Measurements from ENCODE around the gene SOCS1.
"Not testable (repeated sequence)": the region's sequence is repeated elsewhere in the genome, so short reads cannot be mapped to it uniquely, and the experiment has no call there.

SOCS1 gene

DNA sequence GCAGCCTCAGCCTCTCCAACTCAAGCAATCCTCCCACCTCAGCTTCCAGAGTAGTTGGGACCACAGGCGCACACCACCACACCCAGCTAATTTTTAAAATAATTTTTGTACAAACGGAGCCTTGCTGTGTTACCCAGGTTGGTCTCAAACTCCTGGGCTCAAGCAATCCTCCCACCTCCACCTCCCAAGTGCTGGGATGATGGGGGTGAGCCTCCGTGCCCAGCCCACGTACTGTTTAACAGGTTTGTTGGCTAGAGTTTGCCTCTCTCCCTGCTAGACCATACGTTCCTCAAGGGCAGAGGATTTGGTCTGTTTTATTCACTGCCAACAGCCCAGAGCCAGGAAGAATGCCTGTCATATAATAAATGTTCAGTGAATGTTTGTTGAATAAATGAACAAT lies 26.6 kb downstream of the SOCS1 start:
- in situ Hi-C loops (cut with MboI; ENCODE audit: low sequenced_read_pairs) = no loop called here

GRCh38 chr16:11225677-11226549 lies 30.1 kb downstream of the SOCS1 start:
- in situ Hi-C loops (cut with MboI; ENCODE audit: low sequenced_read_pairs) = no loop called here

DNA sequence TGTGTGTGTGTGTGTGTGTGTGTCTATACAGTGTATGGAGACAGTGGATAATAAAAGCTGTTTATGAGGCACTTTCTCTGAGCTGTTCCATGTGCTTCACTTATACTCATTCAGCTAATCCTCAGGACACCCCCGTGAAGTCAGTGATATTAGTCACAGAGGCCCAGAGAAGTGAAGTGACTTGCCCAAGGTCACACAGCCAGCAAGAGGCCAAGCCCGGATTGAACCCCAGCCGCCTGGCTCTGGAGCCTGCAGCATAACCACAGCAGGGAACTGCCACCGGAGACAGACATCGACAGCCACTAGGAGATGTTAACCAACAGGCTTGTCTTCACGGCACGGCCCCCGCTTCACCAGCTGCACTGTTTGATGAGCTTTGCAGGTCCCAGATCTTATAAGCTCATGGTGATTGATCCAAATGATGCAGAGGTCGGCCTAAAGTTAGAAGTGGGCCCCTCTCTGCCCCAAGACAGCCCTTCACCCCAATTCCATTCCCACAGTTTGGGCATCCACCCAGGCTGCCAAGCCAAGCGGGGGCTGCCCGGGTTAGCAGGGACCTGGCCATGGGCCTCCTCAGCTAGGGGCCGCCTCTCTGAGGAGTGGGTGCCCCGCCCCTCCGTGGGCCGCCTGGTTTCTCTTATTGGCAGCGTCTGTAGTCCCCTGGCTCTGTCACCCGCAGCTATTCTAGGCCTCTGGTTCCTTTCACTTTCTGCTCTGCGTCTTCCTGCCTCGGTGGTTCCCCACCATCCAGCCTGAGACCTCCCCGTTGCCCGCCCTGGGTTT lies 30.9 kb downstream of the SOCS1 start:
- in situ Hi-C loops (cut with MboI; ENCODE audit: low sequenced_read_pairs) = no loop called here

DNA sequence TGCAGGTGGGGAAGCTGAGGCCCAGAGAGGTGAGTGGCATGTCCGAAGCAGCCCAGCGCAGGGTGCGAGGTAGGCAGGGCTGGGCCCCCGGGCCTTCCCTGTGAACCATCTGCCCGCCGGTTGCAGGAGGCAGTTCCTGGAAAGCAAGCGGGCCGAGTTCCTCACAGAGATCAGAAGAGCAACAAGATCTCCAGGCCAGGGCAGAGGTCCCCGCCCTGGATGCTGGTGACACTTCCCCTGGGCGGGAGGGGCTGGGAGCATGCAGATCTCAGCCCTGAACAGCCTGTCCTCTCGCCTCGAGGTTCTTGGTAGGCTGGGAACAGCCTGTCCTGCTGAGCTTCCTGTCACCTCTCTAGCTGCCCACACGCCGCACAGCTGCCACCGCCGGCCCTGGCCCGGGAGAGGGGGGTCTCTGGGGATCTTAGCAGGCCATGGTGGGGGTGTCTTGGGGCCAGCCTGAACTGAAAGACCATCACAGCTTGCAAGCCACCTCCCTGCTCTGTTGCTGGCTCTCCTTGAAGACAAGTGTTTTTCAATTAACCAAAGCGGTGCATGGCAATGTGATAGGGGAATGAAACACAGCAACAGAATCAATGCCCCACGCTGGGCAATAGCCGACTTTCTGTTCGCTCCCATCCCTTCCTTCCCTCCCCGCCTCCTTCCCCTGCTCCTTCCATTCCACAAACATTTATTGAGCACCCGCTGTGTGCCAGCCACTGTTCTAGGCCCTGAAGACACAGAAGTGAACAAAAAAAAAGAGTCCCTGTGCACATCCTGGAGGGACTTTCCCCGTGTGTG lies 31.7 kb downstream of the SOCS1 start:
- in situ Hi-C loops (cut with MboI; ENCODE audit: low sequenced_read_pairs) = no loop called here

GRCh38 chr16:11220507-11220906 lies 35.5 kb downstream of the SOCS1 start:
- in situ Hi-C loops (cut with MboI; ENCODE audit: low sequenced_read_pairs) = not testable (repeated sequence)

GRCh38 chr16:11219178-11219577 lies 36.8 kb downstream of the SOCS1 start:
- in situ Hi-C loops (cut with MboI; ENCODE audit: low sequenced_read_pairs) = no loop called here

DNA sequence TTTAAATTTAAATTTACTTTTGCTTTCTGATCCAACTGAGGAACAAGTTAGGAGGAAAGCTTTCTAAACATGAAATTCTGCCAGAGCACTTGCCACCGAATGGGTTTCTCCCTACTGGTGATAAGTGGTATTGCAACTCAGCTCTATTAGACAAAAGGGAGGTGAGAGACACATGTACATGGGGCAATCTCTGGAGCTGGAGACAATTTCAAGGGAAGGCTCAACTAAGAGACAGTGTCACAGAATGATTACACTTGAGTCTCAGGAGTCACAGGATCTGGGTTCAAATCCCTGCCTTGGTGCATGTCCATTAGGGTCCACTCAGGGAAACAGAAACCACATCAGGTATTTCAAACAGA lies 37.4 kb downstream of the SOCS1 start:
- in situ Hi-C loops (cut with MboI; ENCODE audit: low sequenced_read_pairs) = no loop called here

DNA sequence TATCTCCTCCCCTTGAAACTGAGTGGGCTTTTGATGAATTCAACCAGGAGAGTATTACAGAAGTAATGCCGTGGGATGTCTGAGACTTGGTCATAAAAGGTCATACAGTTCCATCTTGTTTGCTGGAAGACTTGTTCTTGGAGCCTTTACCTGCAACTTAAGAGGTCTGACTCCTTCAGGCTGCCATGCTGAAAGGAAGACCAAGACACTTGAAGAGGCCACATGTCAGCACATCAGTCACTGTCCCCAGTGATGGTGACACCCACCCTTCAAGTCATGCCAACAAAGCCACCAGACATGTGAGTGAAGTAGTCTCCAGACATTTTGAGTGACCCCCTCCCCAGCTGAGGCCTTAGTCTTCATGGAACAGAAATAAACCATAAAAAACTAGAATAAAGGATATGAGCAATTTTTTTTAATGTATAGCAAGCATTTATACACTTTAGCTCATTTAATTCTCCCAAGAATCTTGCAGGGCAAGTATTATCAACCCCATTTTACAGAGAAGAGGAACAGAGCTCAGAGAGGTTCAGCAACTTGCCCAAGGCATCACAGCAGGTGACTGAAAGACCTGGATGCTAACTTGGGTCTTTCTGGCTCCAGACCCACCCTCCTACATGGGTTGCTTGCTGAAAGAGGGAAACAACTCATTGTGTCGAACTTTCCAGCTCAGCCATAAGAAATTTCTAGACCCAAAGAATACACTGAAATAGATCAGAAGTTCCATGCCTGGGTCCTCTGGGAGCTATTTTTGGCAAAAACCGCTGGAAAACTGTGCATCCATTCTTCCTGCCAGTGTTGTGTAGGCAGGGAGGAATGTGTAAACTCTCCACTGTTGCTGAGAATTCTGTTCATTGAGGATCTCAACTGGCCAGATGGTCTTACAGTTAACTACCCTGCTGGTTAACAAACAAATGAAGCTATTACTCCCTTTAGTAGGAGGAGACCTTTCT lies 38.1 kb downstream of the SOCS1 start:
- in situ Hi-C loops (cut with MboI; ENCODE audit: low sequenced_read_pairs) = no loop called here

- in situ Hi-C loops (cut with MboI; ENCODE audit: low sequenced_read_pairs) = no loop called here
These were observed 40.0 kb downstream of the SOCS1 start for GRCh38 chr16:11215935-11216556.

DNA sequence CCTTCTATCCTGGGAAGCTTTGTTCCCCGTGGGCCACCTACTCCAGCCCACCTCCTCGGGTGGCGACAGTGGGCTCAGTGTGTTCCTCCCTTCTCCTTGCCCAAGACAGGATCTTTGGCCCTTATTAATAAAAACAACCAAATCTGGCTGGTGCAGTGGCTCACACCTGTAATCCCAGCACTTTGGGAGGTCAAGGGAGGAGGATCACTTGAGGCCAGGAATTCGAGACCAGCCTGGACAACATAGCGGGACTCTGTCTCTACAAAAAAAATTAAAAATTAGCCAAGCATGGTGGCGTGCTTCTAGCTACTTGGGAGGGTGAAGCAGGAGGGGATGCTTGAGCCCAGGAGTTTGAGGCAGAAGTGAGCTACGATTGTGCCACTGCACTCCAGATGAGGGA lies 42.2 kb downstream of the SOCS1 start:
- in situ Hi-C loops (cut with MboI; ENCODE audit: low sequenced_read_pairs) = no loop called here

- in situ Hi-C loops (cut with MboI; ENCODE audit: low sequenced_read_pairs) = no loop called here
These were observed 42.6 kb downstream of the SOCS1 start for GRCh38 chr16:11213373-11213772.

DNA sequence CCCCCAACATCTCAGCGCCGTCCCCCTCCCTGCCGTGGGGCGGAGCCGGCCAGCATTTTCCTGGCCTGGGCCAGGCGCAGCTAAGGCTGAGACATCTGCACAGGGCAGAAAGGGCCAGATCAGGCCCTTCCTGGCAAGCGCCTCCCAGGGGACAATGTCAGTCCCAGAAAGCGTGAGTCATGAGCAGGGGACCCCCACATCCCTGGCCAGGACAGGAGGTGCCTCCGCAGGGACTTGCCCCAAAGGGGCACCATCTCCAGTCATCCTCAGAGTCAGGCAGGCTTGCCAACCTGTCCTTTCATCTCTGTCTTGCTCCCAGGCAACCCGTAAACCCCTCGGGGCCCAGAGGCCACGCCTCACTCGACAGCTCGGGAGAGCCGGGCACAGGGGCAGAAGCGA lies 43.2 kb downstream of the SOCS1 start:
- in situ Hi-C loops (cut with MboI; ENCODE audit: low sequenced_read_pairs) = no loop called here

- in situ Hi-C loops (cut with MboI; ENCODE audit: low sequenced_read_pairs) = no loop called here
These were observed 43.8 kb downstream of the SOCS1 start for GRCh38 chr16:11211977-11212797.

DNA sequence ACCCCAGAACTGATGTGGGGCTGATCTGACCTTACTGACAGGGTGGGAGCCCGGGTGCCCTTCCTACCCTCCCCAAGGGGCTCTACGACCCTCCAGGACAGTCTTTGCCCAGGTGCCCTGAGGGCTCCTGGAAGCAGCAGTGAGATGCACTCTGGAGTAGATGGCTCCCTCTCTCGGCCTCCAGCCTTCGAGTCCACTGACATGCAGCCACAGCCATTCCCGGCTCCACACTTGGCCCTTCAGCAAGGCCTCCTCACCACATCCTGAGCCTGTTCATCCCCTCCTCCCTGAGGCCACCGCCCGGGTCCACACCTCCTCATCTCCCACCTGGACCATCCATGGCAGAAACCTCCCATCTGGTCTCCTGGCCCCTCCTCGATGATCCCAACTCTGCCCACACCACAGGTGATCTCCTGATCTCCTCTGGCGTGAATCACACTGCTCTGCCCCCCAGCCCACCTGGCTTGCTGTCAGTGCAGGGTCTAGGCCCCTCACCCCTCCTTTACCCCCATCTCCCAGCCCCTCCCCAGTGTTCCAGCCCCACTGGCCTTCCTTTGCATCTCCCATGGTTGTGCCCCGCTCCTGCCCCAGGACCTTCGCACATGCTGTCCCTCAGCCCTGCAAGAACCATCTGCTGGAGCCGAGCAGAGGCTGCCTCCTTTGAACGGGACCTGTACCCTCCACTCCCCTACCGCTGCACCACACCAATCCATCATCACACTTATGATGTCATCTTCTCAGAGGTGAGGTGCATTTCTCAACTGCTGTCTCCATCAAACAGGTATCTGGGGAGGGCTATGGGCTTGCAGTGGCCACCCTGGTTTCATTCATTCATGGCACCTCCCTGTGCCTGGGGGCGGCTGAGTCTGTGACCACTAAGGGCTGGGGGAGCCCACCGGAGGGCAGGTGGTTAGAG lies 44.7 kb downstream of the SOCS1 start:
- in situ Hi-C loops (cut with MboI; ENCODE audit: low sequenced_read_pairs) = no loop called here

DNA sequence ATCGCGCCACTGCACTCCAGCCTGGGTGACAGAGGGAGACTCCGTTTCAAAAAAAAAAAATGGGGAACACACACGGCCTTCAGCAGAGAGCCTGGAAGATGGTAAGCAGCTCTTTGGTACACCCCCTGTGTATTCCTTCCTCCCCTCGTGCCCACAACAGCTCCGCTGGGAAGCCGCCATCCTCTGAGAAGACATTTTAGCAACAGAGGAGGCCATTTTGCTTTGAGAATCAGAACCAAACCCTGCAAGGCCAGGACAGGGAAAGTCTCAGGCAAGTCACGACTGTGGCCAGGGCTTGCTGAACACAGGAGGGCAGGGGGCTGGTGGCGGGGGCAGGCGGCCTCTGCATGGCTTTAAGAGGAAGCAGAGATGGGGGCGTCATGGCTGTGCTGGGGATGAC lies 45.7 kb downstream of the SOCS1 start:
- in situ Hi-C loops (cut with MboI; ENCODE audit: low sequenced_read_pairs) = no loop called here

GRCh38 chr16:11208916-11209665 lies 46.9 kb downstream of the SOCS1 start:
- in situ Hi-C loops (cut with MboI; ENCODE audit: low sequenced_read_pairs) = no loop called here

DNA sequence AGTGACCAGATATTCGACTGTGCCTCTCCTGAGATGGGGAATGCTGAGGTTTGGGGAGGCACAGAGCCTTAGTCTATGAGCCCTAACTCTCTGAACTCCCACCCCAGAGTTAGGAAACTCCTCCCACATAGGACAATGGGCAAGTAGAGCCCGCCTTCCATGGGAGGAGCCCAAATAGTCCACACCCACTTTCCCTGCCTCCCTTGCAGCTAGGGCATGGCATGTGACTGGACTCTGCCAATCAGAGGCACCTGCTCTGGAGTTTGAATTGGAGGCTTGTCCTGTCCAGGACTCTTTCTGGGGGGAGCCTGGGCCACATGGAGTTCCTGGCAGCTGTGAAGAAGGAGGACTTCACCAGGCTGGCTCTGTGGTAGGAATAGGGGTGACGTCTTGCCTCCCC lies 48.4 kb downstream of the SOCS1 start:
- in situ Hi-C loops (cut with MboI; ENCODE audit: low sequenced_read_pairs) = no loop called here

Measured in hTERT RPE-1 (cell line).